C4-2B (cell line): ENCODE results near the gene REN.
A peak's percentile ranks its signal among the peaks of the same experiment; 100 is the strongest.

Experiments used
- H3K27ac ChIP-seq: fragments of 450-650 bp; 2 replicates; pipeline ENCODE4 v1.5.1; 2017
- CTCF ChIP-seq: fragments of 450-650 bp; conservative IDR thresholded peaks from 2 replicates; pipeline ENCODE4 v1.5.1; 2017; ENCODE audit warnings: mild to moderate bottlenecking
- ZFX ChIP-seq: fragments of 450-650 bp; IDR thresholded peaks from 2 replicates; pipeline ENCODE4 v1.6.1; 2017

REN gene

GRCh38 chr1:204174958-204175357, 8.8 kb upstream of the REN start:
- no peak overlapping the region for H3K27ac ChIP-seq
- no peak for TF ChIP-seq CTCF
- no peak for TF ChIP-seq ZFX

GRCh38 chr1:204172404-204173029, 6.4 kb upstream of the REN start:
- no peak overlapping the region for H3K27ac ChIP-seq
- TF ChIP-seq CTCF, result no peak
- no peak for TF ChIP-seq ZFX

GRCh38 chr1:204171751-204172178, 5.6 kb upstream of the REN start:
- TF ChIP-seq ZFX, result no peak
- TF ChIP-seq CTCF, result no peak
- no peak overlapping the region for H3K27ac ChIP-seq

- H3K27ac ChIP-seq, result no peak overlapping the region
- TF ChIP-seq ZFX, result no peak
- no peak for TF ChIP-seq CTCF
Observed at GRCh38 chr1:204170494-204171155, 4.5 kb upstream of the REN start.

- no peak for TF ChIP-seq CTCF
- no peak for TF ChIP-seq ZFX
- no peak overlapping the region for H3K27ac ChIP-seq
Observed at GRCh38 chr1:204169858-204170257, 3.7 kb upstream of the REN start.

GRCh38 chr1:204167730-204168129, 1.6 kb upstream of the REN start:
- no peak for TF ChIP-seq CTCF
- TF ChIP-seq ZFX, result no peak

GRCh38 chr1:204162494-204163074, 3.6 kb downstream of the REN start:
- H3K27ac ChIP-seq, result no peak overlapping the region
- TF ChIP-seq CTCF (peak; percentile 100), ZFX (no peak)

More at GRCh38 chr1:204167730-204168129, 1.6 kb upstream of the REN start:
- no peak overlapping the region for H3K27ac ChIP-seq
